ENCODE measurements around the gene OMG. TPM values are rescaled to one million over a fixed set of nuclear protein-coding genes. Genes with fewer than 3 reads are reported as not detected.
"Not testable (repeated sequence)": the region's sequence is repeated elsewhere in the genome, so short reads cannot be mapped to it uniquely, and the experiment has no call there.

OMG gene
- total and polyA plus RNA-seq, 7 experiments from 2014 or later: 0.41 to 1.0 (median 0.81) TPM; not detected in 2

GRCh38 chr17:31318851-31319661, 22.0 kb upstream of the OMG start:
- no peaks in the 10 kb centered on the region for H3K27me3 ChIP-seq (ENCODE audit: control insufficient read depth in 2 of 2, insufficient read depth in 2 of 2, low read length in 2 of 2)
- peaks cover 0 to 3% (median 0%) of the 10 kb centered on the region in 11 donors for H3K9me3 Mint-ChIP-seq
- peaks cover 36 to 64% (median 55%) of the 10 kb centered on the region in 7 donors for H3K4me1 Mint-ChIP-seq
- H3K27ac Mint-ChIP-seq: peak overlapping the region; percentile 90 to 98 (median 95)
- H3K4me3 ChIP-seq (ENCODE audit: low read length): peak overlapping the region; percentile 66
- intact Hi-C loops (cut with micrococcal nuclease): loop anchor here (5.0 to 10.0 kb wide), 3 partner anchors 224 to 1924 kb away; partner anchors contain the start of genes CRLF3 (in 1 of the 2), NF1 (in 1 of the 2) and TAOK1 (in 1 of the 2)
- DNase-seq (peak in 7 of 9 donors; percentile 33 to 62 (median 52)), ATAC-seq (peak; percentile 12)
- POLR2A ChIA-PET: interaction anchor here (0.6 to 4.8 kb wide), 14 partner anchors 7 to 346 kb away, joined by 3 to 73 read pairs (median 4); partner anchors contain the start of gene EVI2B
- peak overlapping the region; percentile 78 to 96 (median 89) for H3K4me3 Mint-ChIP-seq
- CTCF ChIA-PET: interaction anchor here (0.6 to 2.3 kb wide), 5 partner anchors 10 to 53 kb away, joined by 3 to 12 read pairs (median 3); no protein-coding TSS in a partner anchor
- H3K4me1 ChIP-seq (ENCODE audit: control insufficient read depth in 2 of 2, insufficient read depth in 2 of 2, low read length in 2 of 2): peaks cover 32 to 50% of the 10 kb centered on the region in 2 donors
- H3K9me3 ChIP-seq (ENCODE audit: control insufficient read depth in 2 of 3, low read length in 3 of 3): no peaks in the 10 kb centered on the region
- H3K27ac ChIP-seq (ENCODE audit: low read depth, low read length): peak overlapping the region; percentile 90
- peaks cover 3 to 25% (median 8%) of the 10 kb centered on the region in 5 donors for H3K36me3 Mint-ChIP-seq
- no peaks in the 10 kb centered on the region for H3K27me3 Mint-ChIP-seq
- no peaks in the 10 kb centered on the region for H3K36me3 ChIP-seq (ENCODE audit: control insufficient read depth in 2 of 3, insufficient read depth in 3 of 3, low read length in 3 of 3)

DNA sequence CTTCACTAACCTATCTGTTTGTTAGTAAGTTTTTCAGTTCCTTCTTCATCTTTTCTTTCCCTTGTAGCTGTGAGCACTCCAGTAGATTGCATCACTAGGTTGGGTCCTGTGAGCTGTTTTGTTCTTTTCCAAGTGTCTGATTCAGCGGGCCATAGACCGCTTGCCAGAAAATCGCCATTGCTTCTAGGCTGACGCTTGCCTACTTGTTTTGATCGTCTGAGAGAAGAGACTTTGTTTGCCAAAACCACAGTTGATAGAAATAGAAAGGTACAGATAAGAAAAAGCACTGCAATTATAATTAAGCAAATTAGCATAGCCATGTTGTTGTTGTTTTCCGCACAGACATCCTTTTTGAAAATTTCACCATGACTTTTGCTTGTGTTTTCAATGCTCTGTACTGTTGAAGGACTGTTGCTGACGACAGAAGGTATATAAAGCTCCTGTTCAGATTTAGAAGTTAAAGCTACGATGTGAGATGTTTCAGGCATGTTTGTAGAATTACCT, 21.3 kb upstream of the OMG start:
- H3K27me3 Mint-ChIP-seq: peaks cover 0 to 2% (median 0%) of the 10 kb centered on the region in 5 donors
- Histone ChIP-seq H3K4me3 (ENCODE audit: low read length) (peak overlapping the region; percentile 66), H3K27ac (ENCODE audit: low read depth, low read length) (peak overlapping the region; percentile 90), H3K36me3 (ENCODE audit: control insufficient read depth in 2 of 3, insufficient read depth in 3 of 3, low read length in 3 of 3) (no peaks in the 10 kb centered on the region), H3K9me3 (ENCODE audit: control insufficient read depth in 2 of 3, low read length in 3 of 3) (no peaks in the 10 kb centered on the region), H3K27me3 (ENCODE audit: control insufficient read depth in 2 of 2, insufficient read depth in 2 of 2, low read length in 2 of 2) (no peaks in the 10 kb centered on the region), H3K4me1 (ENCODE audit: control insufficient read depth in 2 of 2, insufficient read depth in 2 of 2, low read length in 2 of 2) (peaks cover 32 to 50% of the 10 kb centered on the region in 2 donors)
- peaks cover 33 to 58% (median 51%) of the 10 kb centered on the region in 7 donors for H3K4me1 Mint-ChIP-seq
- DNase-seq (peak in 8 of 9 donors; percentile 38 to 80 (median 56)), ATAC-seq (peak; percentile 52)
- intact Hi-C loops (cut with micrococcal nuclease): loop anchor here (5.0 to 10.0 kb wide), 3 partner anchors 224 to 1924 kb away; partner anchors contain the start of genes CRLF3 (in 1 of the 2), NF1 (in 1 of the 2) and TAOK1 (in 1 of the 2)
- H3K4me3 Mint-ChIP-seq: peak overlapping the region; percentile 78 to 96 (median 89)
- peak overlapping the region; percentile 90 to 98 (median 95) for H3K27ac Mint-ChIP-seq
- H3K36me3 Mint-ChIP-seq: peaks cover 3 to 26% (median 8%) of the 10 kb centered on the region in 5 donors
- peaks cover 0 to 3% (median 0%) of the 10 kb centered on the region in 11 donors for H3K9me3 Mint-ChIP-seq
- CTCF ChIA-PET: interaction anchor here (1.5 to 2.3 kb wide), 2 partner anchors 16 to 54 kb away, joined by 5 to 12 read pairs; no protein-coding TSS in a partner anchor
- POLR2A ChIA-PET: interaction anchor here (0.6 to 4.8 kb wide), 11 partner anchors 7 to 345 kb away, joined by 3 to 73 read pairs (median 4); partner anchors contain the start of genes EVI2B and OMG

DNA sequence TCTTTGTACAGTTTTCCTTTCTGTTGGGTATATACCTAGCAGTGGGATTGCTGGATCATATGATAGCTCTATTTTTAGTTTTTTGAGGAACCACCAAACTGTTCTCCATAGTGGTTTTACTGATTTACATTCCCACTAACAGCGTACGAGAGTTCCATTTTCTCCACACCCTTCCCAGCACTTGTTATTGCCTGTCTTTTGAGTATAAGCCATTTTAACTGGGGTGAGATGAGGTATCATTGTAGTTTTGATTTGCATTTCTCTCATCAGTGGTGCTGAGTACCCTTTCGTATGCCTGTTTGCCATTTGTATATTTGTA, 17.7 kb upstream of the OMG start:
- Histone ChIP-seq H3K36me3 (ENCODE audit: control insufficient read depth in 2 of 3, insufficient read depth in 3 of 3, low read length in 3 of 3) (no peaks in the 10 kb centered on the region), H3K9me3 (ENCODE audit: control insufficient read depth in 2 of 3, low read length in 3 of 3) (no peaks in the 10 kb centered on the region), H3K27ac (ENCODE audit: low read depth, low read length) (peak overlapping the region; percentile 51), H3K4me1 (ENCODE audit: control insufficient read depth in 2 of 2, insufficient read depth in 2 of 2, low read length in 2 of 2) (peaks cover 25 to 43% of the 10 kb centered on the region in 2 donors), H3K27me3 (ENCODE audit: control insufficient read depth in 2 of 2, insufficient read depth in 2 of 2, low read length in 2 of 2) (no peaks in the 10 kb centered on the region), H3K4me3 (ENCODE audit: low read length) (peak overlapping the region; percentile 9)
- intact Hi-C loops (cut with micrococcal nuclease): loop anchor here (5.0 to 10.0 kb wide), 6 partner anchors 58 to 1920 kb away; partner anchors contain the start of genes CRLF3 (in 2 of the 2), NF1 (in 1 of the 2) and TAOK1 (in 1 of the 2)
- CTCF ChIA-PET: no interaction called here
- Mint-ChIP-seq H3K27me3 (peaks cover 0 to 2% (median 0%) of the 10 kb centered on the region in 5 donors), H3K4me3 (peak overlapping the region; percentile 26 to 94 (median 87)), H3K9me3 (peaks cover 0 to 3% (median 0%) of the 10 kb centered on the region in 11 donors), H3K36me3 (peaks cover 3 to 31% (median 8%) of the 10 kb centered on the region in 5 donors), H3K27ac (peak overlapping the region; percentile 78 to 96 (median 94)), H3K4me1 (peaks cover 32 to 48% (median 39%) of the 10 kb centered on the region in 7 donors)
- no peak for DNase-seq
- POLR2A ChIA-PET: interaction anchor here (1.7 kb wide), 1 partner anchor 13 kb away, joined by 8 read pairs; no protein-coding TSS in a partner anchor
- ATAC-seq: no peak

GRCh38 chr17:31313982-31314781, 17.1 kb upstream of the OMG start, which contains the start of gene EVI2B:
TSS of gene EVI2B (minus strand) at chr17:31314054. CDS start at chr17:31305609, 8,445 bp downstream.
- Histone ChIP-seq H3K27ac (ENCODE audit: low read depth, low read length) (peak within 1 kb of the TSS; percentile 82), H3K36me3 (ENCODE audit: control insufficient read depth in 2 of 3, insufficient read depth in 3 of 3, low read length in 3 of 3) (no peaks in the 10 kb centered on the region), H3K4me3 (ENCODE audit: low read length) (peak within 1 kb of the TSS; percentile 63), H3K27me3 (ENCODE audit: control insufficient read depth in 2 of 2, insufficient read depth in 2 of 2, low read length in 2 of 2) (no peaks in the 10 kb centered on the region), H3K4me1 (ENCODE audit: control insufficient read depth in 2 of 2, insufficient read depth in 2 of 2, low read length in 2 of 2) (peaks cover 27 to 41% of the 10 kb centered on the region in 2 donors), H3K9me3 (ENCODE audit: control insufficient read depth in 2 of 3, low read length in 3 of 3) (no peaks in the 10 kb centered on the region)
- Mint-ChIP-seq H3K9me3 (peaks cover 0 to 3% (median 0%) of the 10 kb centered on the region in 11 donors), H3K27ac (peak within 1 kb of the TSS; percentile 84 to 98 (median 95)), H3K27me3 (peaks cover 0 to 2% (median 0%) of the 10 kb centered on the region in 5 donors), H3K36me3 (peaks cover 3 to 28% (median 8%) of the 10 kb centered on the region in 5 donors), H3K4me3 (peak within 1 kb of the TSS; percentile 85 to 98 (median 92)), H3K4me1 (peaks cover 31 to 52% (median 44%) of the 10 kb centered on the region in 7 donors)
- peak; percentile 46 for ATAC-seq
- POLR2A ChIA-PET: interaction anchor here (0.7 to 5.3 kb wide), 7 partner anchors 6 to 195 kb away, joined by 3 to 73 read pairs (median 10); partner anchors contain the start of gene EVI2A
- intact Hi-C loops (cut with micrococcal nuclease): loop anchor here (5.0 to 10.0 kb wide), 6 partner anchors 58 to 1919 kb away; partner anchors contain the start of genes CRLF3 (in 1 of the 2), NF1 (in 1 of the 2) and TAOK1 (in 1 of the 2)
- DNase-seq: peak in 7 of 9 donors; percentile 51 to 73 (median 69)
- CTCF ChIA-PET: no interaction called here

- not testable (repeated sequence) for H3K27me3 Mint-ChIP-seq; H3K9me3 ChIP-seq (ENCODE audit: control insufficient read depth in 2 of 3, low read length in 3 of 3); H3K9me3 Mint-ChIP-seq; H3K27me3 ChIP-seq (ENCODE audit: control insufficient read depth in 2 of 2, insufficient read depth in 2 of 2, low read length in 2 of 2); H3K36me3 ChIP-seq (ENCODE audit: control insufficient read depth in 2 of 3, insufficient read depth in 3 of 3, low read length in 3 of 3); ATAC-seq
- Histone ChIP-seq H3K27ac (ENCODE audit: low read depth, low read length) (peak overlapping the region; percentile 82), H3K4me1 (ENCODE audit: control insufficient read depth in 2 of 2, insufficient read depth in 2 of 2, low read length in 2 of 2) (peaks cover 45 to 54% of the 10 kb centered on the region in 2 donors), H3K4me3 (ENCODE audit: low read length) (peak overlapping the region; percentile 63)
- ChIA-PET POLR2A (interaction anchor here (1.0 to 5.3 kb wide), 8 partner anchors 8 to 197 kb away, joined by 4 to 73 read pairs (median 4); partner anchors contain the start of gene EVI2A), CTCF (interaction anchor here (0.9 to 1.7 kb wide), 5 partner anchors 8 to 61 kb away, joined by 3 to 9 read pairs (median 4); partner anchors contain the start of gene EVI2A)
- Mint-ChIP-seq H3K36me3 (peaks cover 0 to 25% (median 0%) of the 10 kb centered on the region in 5 donors), H3K4me1 (peaks cover 32 to 61% (median 54%) of the 10 kb centered on the region in 7 donors), H3K4me3 (peak overlapping the region; percentile 89 to 98 (median 92)), H3K27ac (peak overlapping the region; percentile 94 to 99 (median 95))
- intact Hi-C loops (cut with micrococcal nuclease): loop anchor here (1.0 to 10.0 kb wide), 7 partner anchors 60 to 1917 kb away; partner anchors contain the start of genes CRLF3 (in 1 of the 2), NF1 (in 1 of the 2) and TAOK1 (in 1 of the 2)
- DNase-seq: peak in 4 of 9 donors; percentile 24 to 32 (median 28)
These were observed 15.2 kb upstream of the OMG start for GRCh38 chr17:31312223-31312622.
